ENCODE data around the gene MS4A4E. TPM values are rescaled to one million over a fixed set of nuclear protein-coding genes. Genes with fewer than 3 reads are reported as not detected.

Gene MS4A4E
- total RNA-seq, 1 experiment from 2014 or later: 0.42 TPM

DNA sequence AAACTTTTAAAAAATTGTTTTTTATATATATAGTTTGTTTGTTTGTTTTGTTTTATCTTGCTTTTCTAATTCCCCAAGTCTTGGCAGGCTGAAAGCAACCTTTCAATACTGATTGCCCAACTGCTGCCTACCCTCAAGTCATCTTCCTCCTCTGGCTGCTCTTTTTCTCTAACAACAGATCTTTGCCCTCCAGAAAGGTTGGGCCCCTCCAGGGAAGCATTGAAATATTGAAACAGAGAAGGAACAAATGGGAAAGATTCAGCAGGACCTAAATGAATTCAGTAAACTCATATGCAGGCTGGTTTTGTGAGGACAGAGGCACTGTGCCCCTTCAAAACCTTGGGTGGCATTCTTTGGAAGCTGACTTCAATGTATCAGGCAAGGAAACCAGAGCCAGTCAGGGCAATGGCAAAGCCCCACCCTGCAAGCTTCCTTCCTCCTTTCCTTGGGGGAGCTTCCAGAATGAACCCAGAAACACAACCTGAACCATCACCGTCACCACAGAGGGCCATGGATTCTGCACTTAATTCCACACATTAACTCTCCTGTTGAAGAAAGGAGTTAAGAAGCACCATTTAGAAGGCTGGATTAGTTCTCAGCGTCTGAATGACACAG is 59.2 kb downstream of the MS4A4E start:
- no peak overlapping the region for H3K27ac Mint-ChIP-seq

More for the DNA sequence above, 59.2 kb downstream of the MS4A4E start:
- no peak overlapping the region for H3K18ac ChIP-seq (ENCODE audit: insufficient read length, low read depth, low read length)
- H3K79me1 ChIP-seq (ENCODE audit: insufficient read depth, low read depth, low read length, poor library complexity, severe bottlenecking): no peaks in the 10 kb centered on the region
- TF ChIP-seq, protein P1, sequence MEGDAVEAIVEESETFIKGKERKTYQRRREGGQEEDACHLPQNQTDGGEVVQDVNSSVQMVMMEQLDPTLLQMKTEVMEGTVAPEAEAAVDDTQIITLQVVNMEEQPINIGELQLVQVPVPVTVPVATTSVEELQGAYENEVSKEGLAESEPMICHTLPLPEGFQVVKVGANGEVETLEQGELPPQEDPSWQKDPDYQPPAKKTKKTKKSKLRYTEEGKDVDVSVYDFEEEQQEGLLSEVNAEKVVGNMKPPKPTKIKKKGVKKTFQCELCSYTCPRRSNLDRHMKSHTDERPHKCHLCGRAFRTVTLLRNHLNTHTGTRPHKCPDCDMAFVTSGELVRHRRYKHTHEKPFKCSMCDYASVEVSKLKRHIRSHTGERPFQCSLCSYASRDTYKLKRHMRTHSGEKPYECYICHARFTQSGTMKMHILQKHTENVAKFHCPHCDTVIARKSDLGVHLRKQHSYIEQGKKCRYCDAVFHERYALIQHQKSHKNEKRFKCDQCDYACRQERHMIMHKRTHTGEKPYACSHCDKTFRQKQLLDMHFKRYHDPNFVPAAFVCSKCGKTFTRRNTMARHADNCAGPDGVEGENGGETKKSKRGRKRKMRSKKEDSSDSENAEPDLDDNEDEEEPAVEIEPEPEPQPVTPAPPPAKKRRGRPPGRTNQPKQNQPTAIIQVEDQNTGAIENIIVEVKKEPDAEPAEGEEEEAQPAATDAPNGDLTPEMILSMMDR (conservative IDR thresholded peaks at IDR 0.05): no peak
- Mint-ChIP-seq H3K9me3 (peaks cover 18% of the 10 kb centered on the region in 2 experiments), H3K27me3 (ENCODE audit: low read depth) (no peaks in the 10 kb centered on the region; the same call in 1 of the 2 replicates), H3K4me3 (no peak overlapping the region), H3K36me3 (ENCODE audit: insufficient read depth in 1 of 3, low read depth in 3 of 3) (peaks cover 5 to 14% (median 7%) of the 10 kb centered on the region in 3 experiments; a peak in 6 of 7 replicates), H3K4me1 (peaks cover 9% of the 10 kb centered on the region in 2 experiments; a peak in 2 of 4 replicates)
- H3K56ac ChIP-seq (ENCODE audit: insufficient read length, low read depth, low read length): no peak overlapping the region
- no peak overlapping the region for H4K91ac ChIP-seq (ENCODE audit: insufficient read length, low read depth, low read length)
- H3K79me2 ChIP-seq (ENCODE audit: insufficient read depth, low read length): no peaks in the 10 kb centered on the region
- H3K27ac ChIP-seq (ENCODE audit: insufficient read length, low read depth, low read length): no peak overlapping the region
- no peak overlapping the region for H3K23ac ChIP-seq (ENCODE audit: insufficient read length, low read depth, low read length)
- no peak overlapping the region for H4K5ac ChIP-seq (ENCODE audit: insufficient read length, low read depth, low read length)
- H3K4me1 ChIP-seq (ENCODE audit: insufficient read depth, low read length): no peaks in the 10 kb centered on the region
- DNase-seq: no peak
- H3K9me3 ChIP-seq (ENCODE audit: control insufficient read depth, low read depth, low read length): no peaks in the 10 kb centered on the region
- H3K23me2 ChIP-seq (ENCODE audit: insufficient read length, low read depth, low read length, poor library complexity, severe bottlenecking): no peaks in the 10 kb centered on the region
- no peaks in the 10 kb centered on the region for H3K27me3 ChIP-seq (ENCODE audit: insufficient read depth, low read length)
- no peak overlapping the region for H2BK5ac ChIP-seq (ENCODE audit: insufficient read length, low read length)
- no peak overlapping the region for H2BK20ac ChIP-seq (ENCODE audit: low read depth, low read length, poor library complexity, severe bottlenecking)
- H2BK15ac ChIP-seq (ENCODE audit: low read depth, low read length): no peak overlapping the region
- no peak overlapping the region for H3K9ac ChIP-seq (ENCODE audit: extremely low read depth, insufficient read length, low read length)
- no peak overlapping the region for H3K14ac ChIP-seq (ENCODE audit: insufficient read depth, low read length)
- H2AK5ac ChIP-seq (ENCODE audit: insufficient read length, low read length): no peak overlapping the region
- H4K8ac ChIP-seq (replicated peaks; ENCODE audit: insufficient read length, low read depth, low read length): no peak overlapping the region
- no peaks in the 10 kb centered on the region for H4K20me1 ChIP-seq (ENCODE audit: control insufficient read depth, insufficient read depth, insufficient read length)
- no peak overlapping the region for H3T11ph ChIP-seq (ENCODE audit: low read length)
- no peak overlapping the region for H2BK120ac ChIP-seq (ENCODE audit: low read depth, low read length, poor library complexity, severe bottlenecking)
- WGBS (ENCODE audit: extremely low coverage, insufficient read length, low lambda C conversion rate): no CpG with 5 or more reads among the region's 2 CpGs
- no peak overlapping the region for H3K4ac ChIP-seq (ENCODE audit: low read depth, low read length)
- H2BK12ac ChIP-seq (ENCODE audit: insufficient read length, low read depth, low read length): no peak overlapping the region
- H2AFZ ChIP-seq (ENCODE audit: low read length): no peak overlapping the region
- H3K4me2 ChIP-seq (ENCODE audit: insufficient read depth, insufficient read length, low read length): no peak overlapping the region

Data from H9 (cell line).